K562 (cell line): ENCODE results near the gene JAG2. TPM values are rescaled to one million over a fixed set of nuclear protein-coding genes. Genes with fewer than 3 reads are reported as not detected.

Experiments used
- ATAC-seq: fragments of 200-7000 bp; cut with Tn5 transposase; 3 replicates; pipeline ENCODE4 v1.9.1; 2020; ENCODE audit warnings: moderate library complexity
- BruUV-seq: library from RNA; stranded (reverse); fragments of 400-500 nt; replicated peaks from 2 replicates; lab custom pipeline; 2021; lab: Mats Ljungman, UMichigan
- CTCF ChIA-PET: fragments of 300-600 bp; formaldehyde crosslinking; extraction: SDS; loops from one replicate; lab custom pipeline; 2021; ENCODE audit warnings: low intra/inter-chr PET ratio; lab: Yijun Ruan, JAX
- POLR2A ChIA-PET: fragments of 300-600, 350-650 bp; sonication (Branson Sonifier 250); formaldehyde crosslinking; extraction: SDS; loops from one replicate; lab custom pipeline; 2021; ENCODE audit warnings: antibody characterized with exemption, inconsistent platforms; lab: Yijun Ruan, JAX
- DNase-seq, 4 experiments: peaks; one replicate each; pipeline versions ENCODE4 v3.0.0 to v3.0.0-alpha.2; 2011 to 2018; ENCODE audit warnings: low spot score in 3 of 4, mixed read lengths in 3 of 4; ENCODE audit errors: extremely low read depth in 1 of 4
- FAIRE-seq: peaks from 2 replicates; lab custom pipeline; 2011; peaks lifted over from hg19 to GRCh38; lab: Jason Lieb, UNC
- H2AFZ ChIP-seq: 2 replicates; pipeline ENCODE4 v1.6.0; 2011; ENCODE audit warnings: low read depth, low read length, control low read depth, inconsistent platforms
- H3K27ac ChIP-seq: fragments of 200-600 bp; 3 replicates; pipeline ENCODE4 v1.8.0; 2011; ENCODE audit warnings: low read depth, mild to moderate bottlenecking, control low read depth, inconsistent platforms, low read length, moderate library complexity, mixed read lengths; ENCODE audit errors: extremely low read depth
- H3K27me3 ChIP-seq, 2 experiments: fragments of 300-600 bp in 1 of 2; 2 replicates in 1 of 2; 3 replicates in 1 of 2; pipeline versions ENCODE4 v1.6.0 to v1.8.0; 2011; ENCODE audit warnings: inconsistent platforms in 2 of 2, low read length in 2 of 2, mild to moderate bottlenecking in 1 of 2, mixed read lengths in 1 of 2, moderate library complexity in 1 of 2; ENCODE audit not compliant: control insufficient read depth in 2 of 2, insufficient read depth in 2 of 2
- H3K36me3 ChIP-seq: fragments of 300-600 bp; 3 replicates; pipeline ENCODE4 v1.8.0; 2011; ENCODE audit warnings: mild to moderate bottlenecking, low read length, inconsistent platforms; ENCODE audit not compliant: control insufficient read depth, insufficient read depth
- H3K4me1 ChIP-seq, 2 experiments: fragments of 200-600 bp in 1 of 2; replicated peaks in 1 of 2; 2 replicates in 1 of 2; 3 replicates in 1 of 2; pipeline versions ENCODE4 v1.5.1 to v1.8.0; 2011; ENCODE audit warnings: inconsistent platforms in 2 of 2, low read length in 2 of 2, mild to moderate bottlenecking in 1 of 2, mixed read lengths in 1 of 2, moderate library complexity in 1 of 2; ENCODE audit not compliant: control insufficient read depth in 2 of 2, insufficient read depth in 2 of 2
- H3K4me2 ChIP-seq: 2 replicates; pipeline ENCODE4 v1.6.1; 2011; ENCODE audit warnings: low read length, control low read depth, inconsistent platforms, mixed read lengths; ENCODE audit not compliant: insufficient read depth
- H3K4me3 ChIP-seq: fragments of 200-600 bp; sonication (generic), shearing (Covaris generic); 2 replicates; pipeline ENCODE4 v1.5.1; 2016; ENCODE audit warnings: control low read depth, inconsistent platforms
- H3K79me2 ChIP-seq: fragments of 200-600 bp; 3 replicates; pipeline ENCODE4 v1.8.0; 2011; ENCODE audit warnings: low read length, inconsistent platforms; ENCODE audit not compliant: control insufficient read depth, insufficient read depth
- H3K9ac ChIP-seq, 2 experiments: 2 replicates each; pipeline versions ENCODE4 v1.6.0 to v1.6.1; 2011; ENCODE audit warnings: low read depth in 2 of 2, low read length in 2 of 2, control low read depth in 1 of 2, inconsistent platforms in 1 of 2, mild to moderate bottlenecking in 1 of 2, mixed read lengths in 1 of 2; ENCODE audit not compliant: insufficient read depth in 1 of 2
- H3K9me1 ChIP-seq: one replicate; pipeline ENCODE4 v1.6.0; 2011; ENCODE audit warnings: inconsistent platforms, mild to moderate bottlenecking, low read length, moderate library complexity; ENCODE audit not compliant: control insufficient read depth, insufficient read depth
- H3K9me3 ChIP-seq: replicated peaks from 2 replicates; pipeline ENCODE4 v1.5.1; 2011; ENCODE audit warnings: low read depth, low read length, inconsistent platforms; ENCODE audit not compliant: control insufficient read depth, insufficient read depth
- H4K20me1 ChIP-seq: replicated peaks from 2 replicates; pipeline ENCODE4 v1.6.1; 2011; ENCODE audit warnings: low read length, inconsistent platforms, mixed read lengths; ENCODE audit not compliant: control insufficient read depth, insufficient read depth
- ARID1B ChIP-seq: fragments of 450-650 bp; IDR thresholded peaks from 2 replicates; pipeline ENCODE4 v1.6.1; 2016; ENCODE audit warnings: antibody characterized with exemption, mild to moderate bottlenecking, inconsistent platforms
- ATF6 ChIP-seq: sonication (generic); formaldehyde crosslinking; IDR thresholded peaks from 2 replicates; pipeline ENCODE4 v1.4.0; 2020; ENCODE audit warnings: mild to moderate bottlenecking, missing genetic modification reagents
- BCLAF1 ChIP-seq, 2 experiments: fragments of 450-650 bp in 1 of 2; IDR thresholded peaks; 2 replicates each; pipeline ENCODE4 v1.6.1; 2011 to 2017; ENCODE audit warnings: low read depth in 2 of 2, antibody characterized with exemption in 1 of 2, borderline replicate concordance in 1 of 2, low read length in 1 of 2, mild to moderate bottlenecking in 1 of 2, mixed read lengths in 1 of 2; ENCODE audit not compliant: control insufficient read depth in 1 of 2
- CBFA2T2 ChIP-seq: fragments of 450-650 bp; conservative IDR thresholded peaks from 2 replicates; pipeline ENCODE4 v1.6.1; 2017; ENCODE audit warnings: mild to moderate bottlenecking
- NCOA6 ChIP-seq: fragments of 450-650 bp; IDR thresholded peaks from 2 replicates; pipeline ENCODE4 v1.6.1; 2017; ENCODE audit warnings: mild to moderate bottlenecking
- NFIC ChIP-seq: fragments of 450-650 bp; IDR thresholded peaks from 2 replicates; pipeline ENCODE4 v1.6.1; 2017; ENCODE audit warnings: mild to moderate bottlenecking, inconsistent platforms
- PRPF4 ChIP-seq: fragments of 200-400 bp; formaldehyde crosslinking; IDR thresholded peaks from one replicate; pipeline ENCODE4 v1.6.1; 2017; ENCODE audit warnings: low read length, low read depth, mild to moderate bottlenecking; ENCODE audit not compliant: insufficient read depth, poor library complexity, severe bottlenecking
- PTBP1 ChIP-seq: fragments of 200-400 bp; formaldehyde crosslinking; IDR thresholded peaks from 2 replicates; pipeline ENCODE4 v1.6.1; 2017; ENCODE audit warnings: low read depth, low read length
- RFX1 ChIP-seq: fragments of 450-650 bp; IDR thresholded peaks from 2 replicates; pipeline ENCODE4 v1.6.1; 2016; ENCODE audit warnings: mild to moderate bottlenecking, moderate library complexity
- ZBTB9 ChIP-seq: fragments of 450-650 bp; formaldehyde crosslinking; IDR thresholded peaks from 2 replicates; pipeline ENCODE4 v1.4.0; 2020; ENCODE audit warnings: mild to moderate bottlenecking, moderate library complexity
- ZKSCAN3 ChIP-seq: fragments of 250-450 bp; sonication (Bioruptor Pico); IDR thresholded peaks from 2 replicates; pipeline ENCODE4 v1.4.0; 2020
- ZNF77 ChIP-seq: fragments of 250-450 bp; sonication (Bioruptor Pico); IDR thresholded peaks from 2 replicates; pipeline ENCODE4 v1.5.0; 2020
- WGBS: fragments of 100-300 bp; shearing (Covaris generic); methylation state at CpG from one replicate; pipeline ENCODE4 v1.1.6; 2016; ENCODE audit warnings: low coverage, mixed read lengths; ENCODE audit not compliant: insufficient coverage; ENCODE audit errors: missing lambda C conversion rate; 5-methylcytosine and 5-hydroxymethylcytosine counted together
- in situ Hi-C: fragments of 300-500 bp; cut with MboI; formaldehyde crosslinking; loops from 4 replicates; pipeline ENCODE4 v1.15.0; 2018; ENCODE audit warnings: inconsistent platforms, mixed read lengths
- intact Hi-C: fragments of 100-400 bp; cut with micrococcal nuclease; formaldehyde crosslinking; loops from 2 replicates; pipeline ENCODE4 v1.14.2; 2022
- polyA plus RNA-seq, 8 experiments: library from polyadenylated mRNA; depleted of rRNA in 4 of 8; stranded (reverse) in 5 of 8; unstranded in 3 of 8; fragments of >200 nt; fragmentation: Nextera tagmentation in 2 of 8; fragmentation: Illumina TruSeq in 1 of 8; extraction: Ambion mirVana in 2 of 8; extraction: Trizol in 1 of 8; gene quantifications; 2 replicates each; pipeline versions ENCODE4 v1.2.1 to v1.2.3, GENCODE V29; 2011 to 2014; ENCODE audit warnings: inconsistent platforms in 1 of 8, missing spikeins in 1 of 8
- total RNA-seq, 7 experiments: library from RNA; depleted of rRNA in 6 of 7; stranded (reverse); fragments of >200 nt in 6 of 7; fragmentation: Illumina TruSeq in 2 of 7; extraction: Trizol in 2 of 7; gene quantifications; 2 replicates each; pipeline versions ENCODE4 v1.2.1 to v1.2.3, GENCODE V29; 2011 to 2021; ENCODE audit warnings: low replicate concordance in 1 of 7
- TF ChIP-seq, protein P1 (sequence below): fragments of 450-650 bp; IDR thresholded peaks from 2 replicates; pipeline ENCODE4 v1.6.1; 2017; ENCODE audit warnings: mild to moderate bottlenecking, moderate library complexity

JAG2 gene
- total and polyA plus RNA-seq, 9 of the 15 experiments (the other 6 are each of a cell fraction or from before 2014, with no cell fraction given), result 0.25 to 48.4 (median 8.6) TPM

DNA sequence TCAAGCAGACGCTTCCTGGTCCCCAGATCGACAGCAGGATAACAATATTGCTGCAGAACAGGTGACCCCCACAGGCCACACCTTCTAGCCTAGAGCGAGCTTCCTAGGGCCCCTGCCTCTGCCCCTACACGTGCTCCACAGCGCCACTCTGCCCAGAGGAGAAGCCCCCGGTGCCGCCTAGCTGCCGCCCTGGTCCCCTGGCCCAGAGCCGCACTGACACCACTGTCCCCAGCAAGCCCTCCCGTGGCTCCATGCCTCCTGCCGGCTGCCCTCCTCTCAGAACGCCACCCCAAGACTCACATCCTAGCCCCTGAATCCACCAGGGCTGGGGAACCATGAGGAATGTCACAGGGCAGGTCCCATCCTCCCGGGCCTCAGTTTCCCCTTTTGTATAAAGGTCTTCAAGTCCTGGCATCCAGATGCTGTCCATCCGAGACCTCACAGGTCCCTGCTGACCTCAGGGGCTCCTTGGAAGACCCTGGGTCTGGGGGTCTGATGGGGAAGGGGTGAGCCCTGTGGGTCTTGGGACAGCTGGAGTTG lies 31.0 kb downstream of the JAG2 start:
- Histone ChIP-seq H3K4me1 (peaks cover 0 to 25% of the 10 kb centered on the region in 2 experiments; a peak in 2 of 5 replicates), H3K9me1 (no peaks in the 10 kb centered on the region), H4K20me1 (no peaks in the 10 kb centered on the region), H3K27me3 (peaks cover 0 to 4% of the 10 kb centered on the region in 2 experiments; a peak in 1 of 5 replicates)
- TF ChIP-seq ZKSCAN3, result no peak
- TF ChIP-seq ZBTB9 (CRISPR knock-in tag), result no peak
- no peak for TF ChIP-seq PRPF4
- no peak for TF ChIP-seq ATF6 (CRISPR knock-in tag)
- no peak for TF ChIP-seq ZNF77 (CRISPR knock-in tag)
- TF ChIP-seq ARID1B, result no peak
- TF ChIP-seq NCOA6, result no peak
- no peak for TF ChIP-seq BCLAF1 (IDR thresholded peaks at IDR 0.05; ENCODE audit: borderline replicate concordance in 1 of 2, control insufficient read depth in 1 of 2, low read depth in 2 of 2, low read length in 1 of 2)
- TF ChIP-seq PTBP1, result no peak
- TF ChIP-seq RFX1, result no peak
- TF ChIP-seq, protein P1, sequence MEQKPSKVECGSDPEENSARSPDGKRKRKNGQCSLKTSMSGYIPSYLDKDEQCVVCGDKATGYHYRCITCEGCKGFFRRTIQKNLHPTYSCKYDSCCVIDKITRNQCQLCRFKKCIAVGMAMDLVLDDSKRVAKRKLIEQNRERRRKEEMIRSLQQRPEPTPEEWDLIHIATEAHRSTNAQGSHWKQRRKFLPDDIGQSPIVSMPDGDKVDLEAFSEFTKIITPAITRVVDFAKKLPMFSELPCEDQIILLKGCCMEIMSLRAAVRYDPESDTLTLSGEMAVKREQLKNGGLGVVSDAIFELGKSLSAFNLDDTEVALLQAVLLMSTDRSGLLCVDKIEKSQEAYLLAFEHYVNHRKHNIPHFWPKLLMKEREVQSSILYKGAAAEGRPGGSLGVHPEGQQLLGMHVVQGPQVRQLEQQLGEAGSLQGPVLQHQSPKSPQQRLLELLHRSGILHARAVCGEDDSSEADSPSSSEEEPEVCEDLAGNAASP, result no peak
- no peak for TF ChIP-seq CBFA2T2
- no peak for TF ChIP-seq NFIC
- TF ChIP-seq, all 486 proteins: peak for 0
- no TSS peak for BruUV-seq
- H3K9ac ChIP-seq, result no peak overlapping the region
- no peak overlapping the region for H3K4me3 ChIP-seq
- no peak for FAIRE-seq
- 51% methylated on average over 12 of the region's 14 CpGs for WGBS
- no peak for DNase-seq
- H2AFZ ChIP-seq, result no peak overlapping the region
- no peaks in the 10 kb centered on the region for H3K79me2 ChIP-seq
- no peak overlapping the region for H3K4me2 ChIP-seq
- H3K36me3 ChIP-seq, result peaks cover 17% of the 10 kb centered on the region; the same call in 1 of the 3 replicates
- intact Hi-C loops, result no loop called here
- ChIA-PET CTCF (interaction anchor here (0.6 kb wide), 1 partner anchor 215 kb away, joined by 3 read pairs; no protein-coding TSS in a partner anchor), POLR2A (no interaction called here)
- no peak overlapping the region for H3K27ac ChIP-seq
- no peak; the same call in 2 of the 3 replicates for ATAC-seq
- H3K9me3 ChIP-seq, result no peaks in the 10 kb centered on the region
- in situ Hi-C loops, result no loop called here
